ENCODE data around the gene ARFGAP3. TPM values are rescaled to one million over a fixed set of nuclear protein-coding genes. Genes with fewer than 3 reads are reported as not detected.

The ARFGAP3 gene
- total RNA-seq, 1 experiment from 2014 or later = 40.2 TPM

- no peak for DNase-seq (ENCODE audit: low read depth)
Measured at GRCh38 chr22:42884616-42885375, 27.7 kb upstream of the ARFGAP3 start.

GRCh38 chr22:42883970-42884369 is 26.9 kb upstream of the ARFGAP3 start:
- no peak for DNase-seq (ENCODE audit: low read depth)

DNA sequence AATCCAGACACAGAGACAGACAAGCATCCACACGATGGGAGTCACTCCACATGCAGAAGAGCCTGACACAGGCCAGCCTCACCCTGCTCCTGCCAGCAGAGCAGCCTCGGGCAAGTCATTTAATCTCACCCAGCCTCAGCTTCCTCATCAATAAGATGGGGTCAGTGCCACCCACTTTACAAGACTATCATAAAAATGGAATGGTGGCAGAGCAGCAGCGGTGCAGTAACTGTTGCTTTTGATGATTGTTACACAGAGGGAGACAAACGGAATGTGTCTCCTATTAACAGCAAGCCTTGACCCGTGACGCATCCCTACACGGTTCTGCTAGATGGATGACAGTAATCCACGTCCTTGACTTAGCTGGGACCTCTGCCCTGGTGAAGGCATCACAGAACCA is 26.0 kb upstream of the ARFGAP3 start:
- DNase-seq (ENCODE audit: low read depth) = no peak

- DNase-seq (ENCODE audit: low read depth) = no peak
Measured at GRCh38 chr22:42881982-42882656, 25.0 kb upstream of the ARFGAP3 start.

GRCh38 chr22:42881298-42881697 is 24.2 kb upstream of the ARFGAP3 start:
- DNase-seq (ENCODE audit: low read depth) = no peak

- DNase-seq (ENCODE audit: low read depth) = no peak
Measured at GRCh38 chr22:42880815-42881214, 23.7 kb upstream of the ARFGAP3 start.

DNA sequence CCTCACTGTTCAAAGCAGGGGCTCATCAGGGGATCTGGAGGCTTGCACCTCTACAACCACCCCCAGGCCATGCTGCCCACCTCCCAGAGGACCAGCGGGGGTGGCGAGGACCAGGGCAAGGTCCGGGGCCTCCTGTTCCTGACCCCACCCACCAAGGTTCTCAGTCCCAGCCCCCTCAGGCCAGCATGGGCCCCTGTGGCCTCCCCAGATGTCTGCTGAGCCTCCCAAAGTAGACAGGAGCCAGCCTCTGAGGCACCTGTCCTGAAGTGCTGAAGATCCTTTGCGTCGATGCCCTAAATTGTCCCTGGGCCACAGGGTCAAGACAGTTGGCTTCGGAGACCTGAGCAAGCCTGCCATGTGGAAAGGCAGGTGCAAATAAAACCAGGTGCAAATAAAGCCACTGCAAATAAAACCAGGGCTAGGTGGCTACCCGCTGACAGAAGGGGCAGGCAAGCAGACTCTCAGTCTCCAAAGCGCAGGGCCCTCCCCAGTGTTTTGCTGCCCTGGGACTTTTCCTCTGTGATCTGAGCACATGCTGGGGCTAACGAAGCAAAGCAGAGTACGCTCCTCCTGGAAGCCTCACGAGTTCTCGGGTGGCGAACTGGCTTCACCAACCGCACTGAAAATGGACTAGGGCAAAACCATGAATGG is 22.4 kb upstream of the ARFGAP3 start:
- DNase-seq (ENCODE audit: low read depth) = no peak

GRCh38 chr22:42878561-42879305 is 21.7 kb upstream of the ARFGAP3 start:
- no peak for DNase-seq (ENCODE audit: low read depth)

- no peak for DNase-seq (ENCODE audit: low read depth)
Measured at GRCh38 chr22:42877597-42878340, 20.7 kb upstream of the ARFGAP3 start.

DNA sequence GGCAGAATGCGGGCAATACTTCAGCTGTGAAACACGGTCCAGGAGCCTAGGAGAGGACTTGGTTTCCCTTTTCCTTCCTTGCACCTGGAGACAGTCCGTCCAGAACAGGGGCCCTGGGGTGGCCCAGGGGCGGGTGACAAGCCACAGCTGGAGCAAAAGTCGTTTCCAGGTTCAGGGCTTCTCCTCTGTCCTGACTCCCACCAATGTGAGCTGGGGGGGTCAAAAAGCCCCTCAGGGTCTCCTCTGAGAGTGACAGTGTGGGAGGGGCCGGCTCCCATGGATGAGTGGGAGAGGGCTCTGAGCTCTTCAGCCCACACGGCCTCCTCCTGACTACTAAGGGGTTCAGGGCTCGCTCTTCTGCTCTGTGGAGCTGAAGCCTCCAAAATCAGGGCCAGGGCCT is 20.1 kb upstream of the ARFGAP3 start:
- no peak for DNase-seq (ENCODE audit: low read depth)

DNA sequence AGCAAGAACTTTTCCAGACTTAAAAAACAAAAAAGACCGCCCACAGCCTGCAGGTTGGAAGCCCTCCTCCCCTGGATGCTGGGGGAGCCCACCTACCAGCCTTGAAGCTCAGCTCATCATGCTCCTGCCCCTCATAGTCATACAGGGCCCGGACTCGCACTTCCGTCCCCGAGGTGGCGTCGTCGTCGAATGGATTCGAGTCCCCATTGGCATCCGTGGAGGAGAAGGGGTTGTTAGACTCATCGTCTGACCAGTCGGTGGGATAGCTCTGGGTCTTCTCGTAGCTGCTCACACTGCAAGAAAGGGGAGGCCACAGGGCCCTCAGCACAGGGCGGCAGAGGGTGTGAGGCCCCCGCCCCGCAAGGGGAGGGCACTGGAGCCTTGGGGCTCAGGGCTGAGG is 19.0 kb upstream of the ARFGAP3 start:
- DNase-seq (ENCODE audit: low read depth) = no peak

DNA sequence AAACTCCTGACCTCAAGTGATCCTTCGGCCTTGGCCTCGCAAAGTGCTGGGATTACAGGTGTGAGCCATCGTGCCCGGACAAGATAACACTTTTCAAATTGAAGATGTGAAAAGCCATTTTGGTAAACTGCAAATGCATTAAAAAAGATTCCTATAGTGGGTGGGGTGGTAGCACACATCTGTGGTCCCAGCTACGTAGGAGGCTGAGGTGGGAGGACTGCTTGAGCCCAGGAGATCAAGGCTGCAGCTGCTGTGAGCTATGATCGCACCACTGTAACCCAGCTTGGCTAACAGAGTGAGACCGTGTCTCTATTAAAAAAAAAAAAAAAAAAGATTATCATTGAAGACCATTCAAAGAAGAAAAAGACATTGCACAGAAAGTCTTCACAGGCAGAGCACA is 16.9 kb upstream of the ARFGAP3 start:
- no peak for DNase-seq (ENCODE audit: low read depth)

GRCh38 chr22:42873356-42873755 is 16.3 kb upstream of the ARFGAP3 start:
- DNase-seq (ENCODE audit: low read depth) = no peak

DNA sequence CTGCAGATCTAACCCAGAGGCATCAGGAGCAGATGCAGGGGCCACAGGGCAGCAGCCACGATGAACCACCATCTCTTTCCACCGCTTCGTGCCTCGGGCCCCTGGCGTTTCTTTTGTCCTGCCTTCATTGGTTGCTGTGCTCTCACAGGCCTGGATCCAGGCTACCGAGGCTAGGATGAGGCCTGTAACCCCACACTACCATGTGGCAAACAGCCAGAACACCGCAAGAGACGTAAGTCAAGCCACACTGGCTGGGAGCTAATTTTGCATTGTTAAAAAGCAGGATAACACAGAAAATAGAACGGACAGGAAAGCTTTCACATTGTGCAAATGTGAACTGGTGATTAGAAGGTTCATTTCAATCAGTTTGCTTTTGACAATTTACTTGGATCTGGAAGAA is 15.7 kb upstream of the ARFGAP3 start:
- no peak for DNase-seq (ENCODE audit: low read depth)

- DNase-seq (ENCODE audit: low read depth) = no peak
Measured at GRCh38 chr22:42871146-42872050, 14.3 kb upstream of the ARFGAP3 start.

GRCh38 chr22:42869888-42870480 is 12.9 kb upstream of the ARFGAP3 start:
- no peak for DNase-seq (ENCODE audit: low read depth)

- DNase-seq (ENCODE audit: low read depth) = no peak
Measured at GRCh38 chr22:42869463-42869862, 12.4 kb upstream of the ARFGAP3 start.

GRCh38 chr22:42868751-42869251 is 11.7 kb upstream of the ARFGAP3 start:
- DNase-seq (ENCODE audit: low read depth) = no peak

- no peak for DNase-seq (ENCODE audit: low read depth)
Measured at GRCh38 chr22:42866100-42866499, 9.0 kb upstream of the ARFGAP3 start.

GRCh38 chr22:42865536-42865935 is 8.5 kb upstream of the ARFGAP3 start:
- no peak for DNase-seq (ENCODE audit: low read depth)
